ENCODE results near the gene CSNK1G1. TPM values are rescaled to one million over a fixed set of nuclear protein-coding genes. Genes with fewer than 3 reads are reported as not detected.

The CSNK1G1 gene
- total RNA-seq, 1 experiment from 2014 or later, result 27.4 TPM

DNA sequence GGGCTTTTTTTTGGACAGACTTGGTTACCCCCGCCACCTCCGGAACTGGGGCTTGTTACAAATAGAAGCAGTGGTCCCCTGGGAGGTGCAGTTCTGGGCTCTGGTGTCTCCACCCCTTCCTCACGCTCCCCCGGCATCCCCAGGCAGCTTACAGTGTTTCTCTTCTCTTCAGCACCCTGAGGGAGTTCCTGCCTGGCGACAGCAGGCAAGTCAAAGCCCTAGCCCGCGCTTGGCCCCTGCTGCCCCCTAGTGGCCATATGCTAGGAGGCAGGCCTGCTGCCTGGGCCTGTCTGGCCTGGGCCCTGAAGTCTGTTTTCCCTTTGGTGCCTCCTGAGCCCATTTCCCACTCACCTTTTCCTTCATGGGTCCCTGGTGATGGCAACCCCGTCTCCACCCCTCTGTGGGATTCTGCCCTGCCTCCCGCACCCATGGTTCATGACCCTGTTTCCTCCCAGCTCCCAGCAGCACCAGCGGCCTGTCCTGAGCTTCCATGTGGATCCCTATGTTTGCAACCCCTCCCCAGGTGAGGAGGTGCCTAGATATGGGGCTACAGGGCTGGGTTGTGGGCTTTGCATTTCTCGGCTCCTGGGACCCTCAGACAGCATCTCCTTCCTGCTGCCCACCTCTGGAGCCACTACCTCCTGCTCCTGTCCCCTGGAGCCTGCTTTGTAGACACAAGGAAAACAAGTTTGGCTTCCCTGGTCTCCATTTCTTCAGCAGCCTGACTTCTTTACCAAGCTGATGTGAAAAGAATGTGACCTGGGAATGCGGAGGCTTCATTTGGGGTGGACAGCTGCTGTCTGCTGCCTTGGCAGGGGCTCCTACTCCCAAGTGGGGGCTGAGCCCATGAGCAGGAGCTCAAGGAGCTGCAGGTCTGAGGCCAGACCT, 202.2 kb downstream of the CSNK1G1 start:
- Histone ChIP-seq H3K27ac (ENCODE audit: low read depth, low read length, poor library complexity, severe bottlenecking) (peak overlapping the region; percentile 53), H3K4me3 (ENCODE audit: low read depth, low read length, poor library complexity, severe bottlenecking) (peak overlapping the region; percentile 66), H3K36me3 (ENCODE audit: insufficient read depth, low read length, poor library complexity, severe bottlenecking) (peaks cover 40% of the 10 kb centered on the region), H3K4me1 (ENCODE audit: insufficient read depth, low read length, poor library complexity, severe bottlenecking) (peaks cover 17% of the 10 kb centered on the region), H3K27me3 (replicated peaks; ENCODE audit: insufficient read depth, low read depth, low read length, poor library complexity) (no peaks in the 10 kb centered on the region), H3K9me3 (ENCODE audit: low read depth, low read length, poor library complexity, severe bottlenecking) (no peaks in the 10 kb centered on the region)
- TF ChIP-seq EZH2 (IDR thresholded peaks at IDR 0.05; ENCODE audit: borderline replicate concordance, low read depth, low read length, poor library complexity, severe bottlenecking), result no peak
- TF ChIP-seq, protein P1, sequence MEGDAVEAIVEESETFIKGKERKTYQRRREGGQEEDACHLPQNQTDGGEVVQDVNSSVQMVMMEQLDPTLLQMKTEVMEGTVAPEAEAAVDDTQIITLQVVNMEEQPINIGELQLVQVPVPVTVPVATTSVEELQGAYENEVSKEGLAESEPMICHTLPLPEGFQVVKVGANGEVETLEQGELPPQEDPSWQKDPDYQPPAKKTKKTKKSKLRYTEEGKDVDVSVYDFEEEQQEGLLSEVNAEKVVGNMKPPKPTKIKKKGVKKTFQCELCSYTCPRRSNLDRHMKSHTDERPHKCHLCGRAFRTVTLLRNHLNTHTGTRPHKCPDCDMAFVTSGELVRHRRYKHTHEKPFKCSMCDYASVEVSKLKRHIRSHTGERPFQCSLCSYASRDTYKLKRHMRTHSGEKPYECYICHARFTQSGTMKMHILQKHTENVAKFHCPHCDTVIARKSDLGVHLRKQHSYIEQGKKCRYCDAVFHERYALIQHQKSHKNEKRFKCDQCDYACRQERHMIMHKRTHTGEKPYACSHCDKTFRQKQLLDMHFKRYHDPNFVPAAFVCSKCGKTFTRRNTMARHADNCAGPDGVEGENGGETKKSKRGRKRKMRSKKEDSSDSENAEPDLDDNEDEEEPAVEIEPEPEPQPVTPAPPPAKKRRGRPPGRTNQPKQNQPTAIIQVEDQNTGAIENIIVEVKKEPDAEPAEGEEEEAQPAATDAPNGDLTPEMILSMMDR (conservative IDR thresholded peaks at IDR 0.05; ENCODE audit: low read depth, low read length), result peak; percentile 99
- POLR2A ChIA-PET (ENCODE audit: low non-redundant PET), result interaction anchor here (0.6 to 0.7 kb wide), 2 partner anchors 9 to 187 kb away, joined by 3 read pairs; partner anchors contain the start of gene PPIB
- BruUV-seq (replicated peaks), result no TSS peak
- intact Hi-C loops (cut with micrococcal nuclease; ENCODE audit: unreplicated experiment), result loop anchor here (2.0 kb wide), 1 partner anchor 59 kb away; the partner anchor contains the start of gene SNX1
- CTCF ChIA-PET, result interaction anchor here (0.5 to 2.0 kb wide), 8 partner anchors 8 to 687 kb away, joined by 3 to 12 read pairs (median 4); partner anchors contain the start of genes CSNK1G1 and PPIB
- peak; percentile 97 for DNase-seq (ENCODE audit: low spot score)

DNA sequence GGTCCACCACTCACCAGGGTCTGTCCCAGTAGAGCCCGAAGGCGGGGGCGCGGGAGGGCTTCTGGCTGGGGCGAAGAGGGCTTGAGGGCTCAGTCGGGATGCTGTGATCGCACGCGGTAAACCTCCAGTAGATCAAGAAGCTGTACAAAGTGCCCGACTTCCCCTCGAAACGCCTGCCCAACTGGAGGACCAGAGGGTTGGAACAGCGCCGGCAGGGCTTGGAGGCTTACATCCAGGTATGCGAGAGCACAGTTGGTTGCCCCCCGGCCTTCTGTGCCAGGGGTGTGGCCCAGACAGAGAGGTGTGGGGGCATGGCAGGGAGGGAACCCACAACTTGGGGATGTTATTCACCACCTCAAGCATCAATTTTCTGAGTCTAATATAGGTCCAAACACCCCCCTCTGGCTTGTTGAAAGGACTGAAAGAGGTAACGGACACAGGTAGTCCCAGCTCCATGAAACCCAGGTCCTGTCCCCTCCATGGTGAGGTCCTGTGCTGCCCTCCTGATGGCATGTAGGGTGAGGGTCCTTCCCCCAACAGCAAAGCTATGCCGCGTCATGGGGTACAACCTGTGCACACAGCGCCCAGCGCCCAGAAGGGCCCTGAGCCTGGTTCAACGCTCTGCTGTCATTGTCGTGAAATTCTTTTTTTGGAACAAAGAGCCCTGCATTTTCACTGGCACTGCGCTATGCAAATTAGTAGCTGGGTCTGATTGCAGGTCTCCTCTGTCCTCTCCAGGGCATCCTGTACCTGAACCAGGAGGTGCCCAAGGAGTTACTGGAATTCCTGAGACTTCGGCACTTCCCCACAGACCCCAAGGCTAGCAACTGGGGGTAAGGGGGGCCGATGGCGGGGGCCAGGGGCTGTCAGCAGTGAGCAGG, 203.2 kb downstream of the CSNK1G1 start:
- Histone ChIP-seq H3K4me1 (ENCODE audit: insufficient read depth, low read length, poor library complexity, severe bottlenecking) (peaks cover 17% of the 10 kb centered on the region), H3K9me3 (ENCODE audit: low read depth, low read length, poor library complexity, severe bottlenecking) (no peaks in the 10 kb centered on the region), H3K4me3 (ENCODE audit: low read depth, low read length, poor library complexity, severe bottlenecking) (peak overlapping the region; percentile 66), H3K27me3 (replicated peaks; ENCODE audit: insufficient read depth, low read depth, low read length, poor library complexity) (no peaks in the 10 kb centered on the region), H3K36me3 (ENCODE audit: insufficient read depth, low read length, poor library complexity, severe bottlenecking) (peaks cover 30% of the 10 kb centered on the region), H3K27ac (ENCODE audit: low read depth, low read length, poor library complexity, severe bottlenecking) (no peak overlapping the region)
- CTCF ChIA-PET, result interaction anchor here (0.5 to 2.0 kb wide), 8 partner anchors 7 to 686 kb away, joined by 3 to 12 read pairs (median 4); partner anchors contain the start of genes CSNK1G1 and PPIB
- BruUV-seq (replicated peaks), result no TSS peak
- intact Hi-C loops (cut with micrococcal nuclease; ENCODE audit: unreplicated experiment), result loop anchor here (2.0 kb wide), 1 partner anchor 58 kb away; the partner anchor contains the start of gene SNX1
- TF ChIP-seq, protein P1 (conservative IDR thresholded peaks at IDR 0.05; ENCODE audit: low read depth, low read length), result no peak
- TF ChIP-seq EZH2 (IDR thresholded peaks at IDR 0.05; ENCODE audit: borderline replicate concordance, low read depth, low read length, poor library complexity, severe bottlenecking), result no peak
- POLR2A ChIA-PET (ENCODE audit: low non-redundant PET), result interaction anchor here (0.6 to 0.7 kb wide), 3 partner anchors 10 to 546 kb away, joined by 3 to 14 read pairs (median 3); partner anchors contain the start of gene PPIB
- no peak for DNase-seq (ENCODE audit: low spot score)
